GM18858 (cell line): ENCODE results near the gene OOSP3.
"Not testable (repeated sequence)": the region's sequence is repeated elsewhere in the genome, so short reads cannot be mapped to it uniquely, and the experiment has no call there.

Experiments used
- ATAC-seq: cut with Tn5 transposase; IDR thresholded peaks from one replicate; pipeline ENCODE4 v1.9.1; 2021; ENCODE audit not compliant: unreplicated experiment

Gene OOSP3

DNA sequence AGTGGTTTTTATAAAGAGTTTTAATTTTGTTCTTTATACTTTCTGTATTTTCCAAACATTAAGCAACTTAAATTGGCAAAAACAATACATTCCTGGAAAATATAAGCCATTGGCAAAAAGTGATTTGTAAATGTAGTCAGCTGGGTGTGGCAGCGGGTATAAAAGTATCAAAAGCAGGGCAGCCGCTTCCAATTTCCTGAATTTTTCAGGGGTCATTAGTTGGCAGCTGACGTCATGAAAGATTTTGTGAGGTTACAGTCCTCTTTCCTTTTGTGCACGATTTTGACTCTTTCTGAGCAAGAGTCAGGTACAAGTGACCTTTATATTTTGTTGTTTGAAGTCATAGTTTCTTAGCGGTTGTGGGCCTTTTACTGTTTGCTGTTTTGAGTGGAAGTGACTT lies at the start of gene OOSP3:
Gene OOSP3 (plus strand): TSS at position 208 of the 400 bp plus-strand sequence. CDS start 27 bp downstream, at position 235.
- no peak for ATAC-seq

GRCh38 chr11:59829358-59829757 lies 49.2 kb upstream of the OOSP3 start:
- ATAC-seq: no peak

- ATAC-seq: no peak
Observed at GRCh38 chr11:59833602-59834001, 45.0 kb upstream of the OOSP3 start.

- ATAC-seq: no peak
Observed at GRCh38 chr11:59839615-59840014, 39.0 kb upstream of the OOSP3 start.

DNA sequence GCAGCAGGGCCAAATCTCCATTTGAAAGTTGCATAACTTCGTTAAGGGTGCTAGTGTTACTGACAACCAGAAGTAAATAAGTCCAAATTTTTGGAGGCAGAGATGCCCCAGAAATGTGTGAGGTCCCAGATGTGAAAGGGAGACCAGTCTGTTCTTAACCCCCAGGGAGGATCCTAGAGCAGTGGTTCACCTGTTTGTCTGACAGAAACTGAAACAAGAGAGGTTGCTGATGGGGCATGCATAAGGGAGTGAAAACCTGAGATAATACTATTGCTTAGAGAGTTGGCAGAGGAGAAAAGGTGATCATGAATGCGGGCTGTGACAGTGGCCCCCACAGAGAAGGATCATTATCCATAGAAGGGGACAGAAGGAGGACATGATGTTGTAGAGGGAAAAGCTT lies 37.1 kb upstream of the OOSP3 start:
- ATAC-seq: no peak

GRCh38 chr11:59842316-59842715 lies 36.3 kb upstream of the OOSP3 start:
- no peak for ATAC-seq

DNA sequence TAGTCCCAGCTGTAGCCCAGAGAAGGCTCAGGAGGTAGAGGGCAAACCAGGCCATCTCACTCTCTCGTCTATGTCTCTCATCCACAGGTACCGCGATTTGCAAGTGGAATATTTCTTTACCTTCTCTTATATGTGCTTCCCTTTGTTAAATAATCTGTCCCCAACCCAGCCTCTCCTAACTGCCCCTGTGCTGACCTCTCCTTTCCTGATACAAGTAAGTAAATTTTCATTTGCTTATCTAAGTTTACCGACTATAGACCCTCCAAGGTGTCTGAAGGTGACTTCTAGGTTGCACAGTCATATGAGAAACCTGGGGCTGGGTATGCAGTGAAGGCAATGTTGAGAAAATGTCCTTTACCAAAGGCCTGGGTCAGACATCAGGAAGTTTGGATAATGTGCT lies 33.2 kb upstream of the OOSP3 start, which contains the start of gene CBLIF:
Gene CBLIF (minus strand): TSS at position 101 of the 400 bp plus-strand sequence. CDS start 46 bp downstream, at position 55.
- ATAC-seq: no peak

DNA sequence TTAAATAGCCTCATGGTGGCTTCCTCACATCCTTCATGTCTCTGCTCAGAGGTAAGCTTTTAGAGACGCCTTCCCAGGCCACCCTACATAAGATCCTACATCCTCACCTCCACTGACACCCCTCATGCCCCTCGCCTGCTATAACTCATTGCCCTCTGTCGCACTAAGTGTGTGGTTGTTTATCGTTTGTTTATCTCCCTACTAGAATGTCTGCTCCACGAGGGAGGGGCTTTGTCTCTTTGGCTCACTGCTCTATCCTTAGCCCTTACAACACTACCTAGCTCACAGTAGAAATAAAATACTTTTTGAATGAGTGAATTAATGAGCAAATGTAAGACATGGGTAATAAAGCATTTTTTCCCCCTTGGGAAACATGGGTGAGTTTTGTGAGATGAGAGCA lies 32.0 kb upstream of the OOSP3 start:
- ATAC-seq: no peak

DNA sequence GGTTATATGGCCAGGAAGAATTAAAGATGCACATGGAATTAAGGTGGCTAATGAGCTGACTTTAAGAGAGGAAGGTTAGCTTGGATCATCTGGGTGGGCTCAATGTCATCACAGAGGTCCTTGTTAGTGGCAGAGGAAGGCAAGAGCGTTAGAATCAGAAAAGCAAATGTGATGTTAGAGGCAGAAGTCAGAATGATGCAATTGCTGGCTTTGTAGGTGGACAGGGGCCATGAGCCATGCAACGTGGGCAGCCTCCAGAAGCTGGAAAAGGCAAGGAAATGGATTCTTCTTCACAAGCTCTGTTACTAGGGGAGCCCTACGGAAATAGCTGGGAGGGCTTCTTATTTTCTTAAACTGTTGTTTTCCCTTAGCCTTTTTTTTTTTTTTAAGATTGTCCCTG lies 31.0 kb upstream of the OOSP3 start:
- no peak for ATAC-seq

GRCh38 chr11:59848439-59848838 lies 30.1 kb upstream of the OOSP3 start:
- ATAC-seq: not testable (repeated sequence)

DNA sequence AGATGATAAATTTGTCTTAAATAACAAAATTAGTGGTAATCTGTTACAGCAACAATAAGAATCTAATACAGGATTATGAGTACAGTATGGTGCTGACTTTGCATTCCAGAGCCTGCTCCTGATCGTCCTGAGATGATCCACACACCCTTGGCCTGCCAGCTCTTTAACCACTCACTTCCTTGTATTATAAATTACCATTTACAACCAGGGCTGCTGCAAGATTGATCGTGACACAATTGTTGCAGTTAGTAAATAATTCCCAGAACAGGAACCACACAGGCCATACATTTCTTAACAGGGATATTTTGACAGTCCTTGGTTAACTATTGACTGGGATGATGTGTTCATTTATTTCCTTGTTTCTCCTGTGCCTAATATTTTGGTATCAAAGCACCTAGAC lies 29.5 kb upstream of the OOSP3 start:
- ATAC-seq: no peak

DNA sequence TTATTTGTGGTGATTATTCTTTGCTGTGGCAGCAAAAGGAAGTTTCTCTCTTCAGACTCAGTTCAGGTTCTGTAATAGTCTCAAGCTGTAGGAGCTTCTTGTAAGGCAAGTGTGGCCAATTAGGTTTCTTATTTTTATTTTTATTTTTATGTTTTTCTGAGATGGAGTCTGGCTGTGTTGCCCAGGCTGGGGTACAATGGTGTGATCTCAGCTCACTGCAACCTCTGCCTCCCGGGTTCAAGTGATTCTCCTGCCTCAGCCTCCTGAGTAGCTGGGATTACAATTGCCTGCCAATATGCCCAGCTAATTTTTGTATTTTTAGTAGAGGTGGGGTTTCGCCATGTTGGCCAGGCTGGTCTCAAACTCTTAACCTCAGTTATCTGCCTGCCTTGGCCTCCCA lies 29.0 kb upstream of the OOSP3 start:
- not testable (repeated sequence) for ATAC-seq

DNA sequence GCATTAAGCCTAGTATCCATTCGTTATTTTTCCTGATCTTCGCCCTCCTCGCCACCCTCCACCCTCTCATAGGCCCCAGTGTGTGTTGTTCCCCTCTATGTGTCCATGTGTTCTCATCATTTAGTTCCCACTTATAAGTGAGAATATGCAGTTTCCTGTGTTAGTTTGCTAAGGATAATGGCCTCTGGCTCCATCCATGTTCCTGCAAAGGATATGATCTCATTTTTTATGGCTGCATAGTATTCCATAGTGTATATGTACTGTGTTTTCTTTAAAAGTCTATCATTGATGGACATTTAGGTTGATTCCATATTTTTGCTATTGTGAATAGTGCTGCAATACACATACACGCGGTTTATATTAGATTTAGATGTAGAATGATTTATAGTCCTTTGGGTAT lies 27.2 kb upstream of the OOSP3 start:
- not testable (repeated sequence) for ATAC-seq

- ATAC-seq: no peak
Observed at GRCh38 chr11:59854871-59855270, 23.7 kb upstream of the OOSP3 start.

DNA sequence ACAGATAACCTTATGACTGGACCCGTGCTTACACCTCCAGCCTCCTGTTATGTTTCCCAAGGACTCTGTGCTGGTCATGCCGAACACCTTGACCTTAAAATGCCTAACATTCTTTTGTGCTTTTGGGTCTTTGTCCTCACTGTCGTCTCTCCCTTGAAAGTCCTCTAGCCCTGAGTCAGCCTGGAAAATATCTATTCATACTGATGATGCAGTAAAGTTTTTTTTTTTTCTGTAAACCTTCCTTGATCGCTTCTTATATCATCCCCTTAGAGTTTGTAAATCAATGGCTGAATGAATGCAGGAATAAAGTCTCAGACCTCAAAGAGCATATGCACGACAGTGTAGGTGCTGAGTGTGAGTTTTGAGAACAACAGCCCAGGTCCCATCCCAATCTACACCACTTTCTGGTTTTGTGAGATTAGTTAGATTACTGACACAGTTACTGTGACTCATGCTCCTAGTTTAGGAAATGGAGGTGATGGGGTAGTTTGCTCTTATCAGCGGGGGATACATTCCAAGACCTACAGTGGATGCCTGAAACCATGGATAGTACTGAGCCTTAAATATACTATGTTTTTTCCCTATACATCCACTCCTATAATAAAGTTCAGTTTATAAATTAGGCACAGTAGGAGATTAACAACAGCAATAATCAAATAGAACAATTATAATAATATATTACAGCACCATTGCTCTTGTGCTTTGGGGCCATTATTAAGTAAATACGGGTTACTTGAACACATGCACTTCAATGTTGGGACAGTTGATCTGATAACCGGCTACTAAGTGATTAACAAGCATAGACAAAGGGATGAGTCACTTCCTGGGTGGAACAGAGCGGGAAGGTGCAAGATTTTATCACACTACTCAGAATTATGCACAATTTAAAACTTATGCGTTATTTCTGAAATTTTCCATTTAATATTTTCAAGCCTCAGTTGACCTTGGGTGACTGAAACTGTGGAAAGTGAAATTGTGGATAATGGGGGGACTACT lies 20.8 kb upstream of the OOSP3 start:
- no peak for ATAC-seq

GRCh38 chr11:59859673-59860072 lies 18.9 kb upstream of the OOSP3 start:
- ATAC-seq: no peak

DNA sequence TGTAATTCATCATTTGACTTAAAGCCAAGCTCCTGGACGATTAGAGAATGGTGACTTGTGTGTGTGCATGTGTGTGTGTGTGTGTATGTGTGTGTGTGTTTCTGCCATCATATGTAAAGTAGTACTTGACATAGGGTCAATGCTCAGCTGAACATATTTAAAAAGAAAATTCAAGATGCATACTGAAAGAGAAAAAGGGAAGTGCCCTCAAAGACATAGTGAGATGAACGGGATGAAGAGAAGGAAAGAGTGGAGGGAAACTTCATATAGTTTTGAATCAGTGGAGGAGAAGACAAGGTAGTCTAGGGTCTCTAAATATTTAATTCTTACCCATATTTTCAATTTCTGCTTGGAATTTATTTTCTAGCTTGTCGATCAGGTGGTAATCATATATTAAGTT lies 16.3 kb upstream of the OOSP3 start:
- no peak for ATAC-seq

DNA sequence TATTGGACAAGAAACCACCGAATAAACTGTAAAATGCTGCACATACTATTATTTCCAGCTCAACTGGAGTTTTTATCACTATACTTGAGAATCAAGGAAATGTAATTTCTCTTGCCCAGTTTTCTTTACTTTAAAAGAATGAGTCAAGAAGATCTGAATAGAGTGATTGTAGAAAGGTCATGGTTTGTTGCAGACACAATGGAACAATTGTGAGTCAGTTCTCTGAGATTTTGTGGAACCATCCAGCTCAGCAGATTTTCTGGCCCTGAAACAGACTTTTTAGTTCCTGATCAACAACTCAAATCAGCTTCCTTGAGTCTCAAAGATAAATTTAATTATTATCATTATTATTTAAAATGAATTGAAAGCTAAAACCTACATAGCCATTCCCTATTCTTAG lies 13.6 kb upstream of the OOSP3 start:
- no peak for ATAC-seq

DNA sequence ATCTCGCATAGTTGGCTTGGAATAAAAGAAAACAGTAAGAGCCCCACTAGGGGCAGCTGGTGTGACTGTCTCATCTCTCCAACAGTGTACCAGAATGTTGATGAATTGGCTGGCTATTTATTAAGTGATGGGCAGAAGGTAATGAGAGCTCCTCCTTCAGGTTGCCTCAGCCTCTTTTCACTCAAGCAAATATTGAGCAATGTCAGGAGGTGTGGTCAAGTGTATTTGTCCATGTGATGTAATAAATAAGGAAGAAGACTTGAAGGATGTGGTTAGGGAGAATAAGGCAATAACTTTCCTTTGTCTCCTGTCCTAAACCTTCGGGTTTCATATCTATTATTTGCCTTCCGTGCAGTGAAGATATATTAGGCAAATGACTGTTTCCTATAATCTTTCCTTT lies 12.2 kb upstream of the OOSP3 start, which contains the start of gene TCN1:
Gene TCN1 (minus strand): TSS at position 91 of the 400 bp plus-strand sequence. CDS start 17 bp downstream, at position 74.
- no peak for ATAC-seq

DNA sequence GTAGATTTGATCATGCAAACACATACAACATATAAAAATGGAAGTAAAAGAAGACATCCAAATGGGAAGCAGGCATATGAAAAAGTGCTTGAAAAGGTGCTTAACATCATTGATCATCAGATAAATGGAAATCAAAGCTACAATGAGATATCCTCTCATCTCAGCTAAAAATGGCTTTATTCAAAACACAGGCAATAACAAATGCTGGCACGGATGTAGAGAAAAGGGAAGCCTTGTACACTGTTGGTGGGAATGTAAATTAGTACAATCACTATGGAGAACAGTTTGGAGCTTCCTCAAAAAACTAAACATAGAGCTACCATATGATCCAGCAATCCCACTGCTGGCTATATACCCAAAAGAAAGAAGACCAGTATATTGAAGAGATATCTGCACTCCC lies 11.7 kb upstream of the OOSP3 start:
- no peak for ATAC-seq

DNA sequence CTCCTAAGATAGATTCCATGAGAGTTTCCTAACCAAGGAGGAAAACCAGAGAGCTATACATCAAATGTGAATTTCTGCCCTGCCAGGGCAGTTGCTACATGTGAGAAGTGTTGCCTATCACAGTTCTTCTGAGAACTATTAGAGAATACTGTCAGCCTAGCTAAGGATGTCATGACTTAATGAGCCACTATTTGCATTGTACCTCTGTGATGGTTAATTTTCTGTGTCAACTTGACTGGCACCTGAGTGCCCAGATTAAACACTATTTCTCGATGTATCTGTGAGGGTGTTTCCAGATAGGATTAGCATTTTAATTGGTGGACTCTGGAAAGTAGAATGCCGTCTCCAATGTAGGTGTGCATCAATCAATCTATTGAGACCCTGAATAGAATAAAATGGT lies 10.6 kb upstream of the OOSP3 start:
- ATAC-seq: no peak

DNA sequence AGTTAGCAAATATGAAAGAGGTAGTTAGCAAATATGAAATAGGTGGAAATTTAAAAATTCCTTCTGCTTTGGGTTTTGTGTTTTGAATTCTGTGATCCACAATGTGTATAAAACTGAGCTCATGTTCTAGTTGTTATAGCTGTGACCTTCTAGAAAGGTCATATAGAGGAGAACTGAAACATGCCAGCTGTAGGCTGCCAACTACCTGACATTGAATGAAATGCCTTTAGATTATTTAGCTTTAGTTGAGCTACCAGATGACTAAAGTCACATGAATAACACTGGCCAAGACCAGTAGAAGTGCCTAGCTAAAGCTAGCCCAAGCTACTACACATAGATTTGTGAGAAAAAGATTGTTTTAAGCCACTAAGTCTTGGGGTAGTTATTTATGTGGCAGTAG lies 6.5 kb upstream of the OOSP3 start:
- ATAC-seq: no peak
